Suprapubic skin (tissue), 3 donors: ENCODE data around the gene DRD5.

Source experiments
- CTCF ChIP-seq, 2 donors: fragments of 200-600 bp in 1 of 2; fragments of 450-650 bp in 1 of 2; sonication (generic) in 1 of 2; IDR thresholded peaks; one replicate each; pipeline ENCODE4 v1.5.1; 2016 to 2019; ENCODE audit warnings: antibody characterized with exemption in 2 of 2, mild to moderate bottlenecking in 1 of 2, moderate library complexity in 1 of 2
- POLR2A ChIP-seq, 2 donors: fragments of 450-650 bp; IDR thresholded peaks; one replicate each; pipeline ENCODE4 v1.6.1; 2017; ENCODE audit warnings: antibody characterized with exemption in 2 of 2, mild to moderate bottlenecking in 2 of 2, moderate library complexity in 2 of 2

GRCh38 chr4:9745782-9746181, 35.7 kb upstream of the DRD5 start:
- TF ChIP-seq CTCF (IDR thresholded peaks at IDR 0.05), result no peak
- no peak for TF ChIP-seq POLR2A (IDR thresholded peaks at IDR 0.05)
